Measurements from ENCODE around the gene SEM1.

DNA sequence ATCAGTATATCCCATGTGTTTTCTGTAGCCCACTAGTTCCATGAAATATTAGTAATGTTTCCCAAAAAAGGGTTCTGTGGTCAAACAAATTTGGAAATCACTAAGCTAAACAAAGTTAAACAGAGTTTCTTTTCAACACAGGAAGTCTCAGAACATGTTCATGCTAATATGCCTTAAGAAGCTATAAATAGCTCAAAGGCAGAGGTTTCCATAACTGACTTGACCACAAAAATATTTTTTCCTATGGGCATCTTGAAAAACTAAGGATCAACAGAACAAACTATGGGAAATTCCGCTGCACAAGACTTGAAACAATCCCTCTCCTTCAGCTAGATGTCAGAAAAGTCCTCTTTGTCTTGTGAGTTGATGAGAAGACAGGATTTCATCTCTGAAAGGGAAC, 59.7 kb downstream of the SEM1 start:
- TF ChIP-seq CTCF (IDR thresholded peaks at IDR 0.05 in 4 of 5, conservative IDR thresholded peaks at IDR 0.05 in 1 of 5) (no peak), POLR2A (IDR thresholded peaks at IDR 0.05) (no peak)
